Liver (tissue), 9 donors: ENCODE measurements around the gene SLC6A14. TPM values are rescaled to one million over a fixed set of nuclear protein-coding genes. Genes with fewer than 3 reads are reported as not detected.
A peak's percentile ranks its signal among the peaks of the same experiment; 100 is the strongest.

Experiments
- DNase-seq: peaks from one replicate; pipeline ENCODE4 v3.0.0-alpha.2; 2017; ENCODE audit warnings: low spot score
- H3K27ac ChIP-seq, 2 donors: one replicate each; pipeline ENCODE4 v1.7.0; 2013; ENCODE audit warnings: inconsistent platforms in 2 of 2, low read length in 2 of 2, control low read depth in 1 of 2, low read depth in 1 of 2, mild to moderate bottlenecking in 1 of 2
- H3K27me3 ChIP-seq, 4 donors: one replicate each; pipeline versions ENCODE4 v1.6.1 to v1.7.0; 2013; ENCODE audit warnings: low read length in 3 of 4, inconsistent platforms in 1 of 4, mild to moderate bottlenecking in 1 of 4, moderate library complexity in 1 of 4; ENCODE audit not compliant: control insufficient read depth in 4 of 4, insufficient read depth in 4 of 4
- H3K36me3 ChIP-seq, 4 donors: one replicate each; pipeline versions ENCODE4 v1.6.1 to v1.7.0; 2013; ENCODE audit warnings: low read length in 3 of 4, mild to moderate bottlenecking in 3 of 4, low read depth in 1 of 4, moderate library complexity in 1 of 4; ENCODE audit not compliant: control insufficient read depth in 4 of 4, insufficient read depth in 3 of 4
- H3K4me1 ChIP-seq, 4 donors: one replicate each; pipeline versions ENCODE4 v1.6.1 to v1.7.0; 2013; ENCODE audit warnings: low read length in 3 of 4, mild to moderate bottlenecking in 3 of 4, moderate library complexity in 1 of 4; ENCODE audit not compliant: control insufficient read depth in 4 of 4, insufficient read depth in 4 of 4
- H3K4me3 ChIP-seq, 3 donors: one replicate each; pipeline versions ENCODE4 v1.6.1 to v1.7.0; 2013; ENCODE audit warnings: low read length in 3 of 3, control low read depth in 1 of 3, low read depth in 1 of 3, mild to moderate bottlenecking in 1 of 3
- H3K9ac ChIP-seq, 2 donors: one replicate each; pipeline ENCODE4 v1.7.0; 2013; ENCODE audit warnings: low read length in 2 of 2, mild to moderate bottlenecking in 2 of 2, moderate library complexity in 2 of 2, control low read depth in 1 of 2, low read depth in 1 of 2
- H3K9me3 ChIP-seq, 4 donors: one replicate each; pipeline versions ENCODE4 v1.6.1 to v1.7.0; 2013; ENCODE audit warnings: low read length in 3 of 4; ENCODE audit not compliant: control insufficient read depth in 4 of 4
- ATF3 ChIP-seq: IDR thresholded peaks from 2 replicates; pipeline ENCODE4 v1.6.1; 2016; ENCODE audit warnings: antibody characterized with exemption
- CTCF ChIP-seq: fragments of 150-350 bp; IDR thresholded peaks from 2 replicates; pipeline ENCODE4 v1.5.1; 2017; ENCODE audit warnings: improper control_type of control experiment, low read depth, low read length; ENCODE audit not compliant: missing input control
- EGR1 ChIP-seq, 2 donors: IDR thresholded peaks; 2 replicates each; pipeline ENCODE4 v1.6.1; 2016 to 2018; ENCODE audit warnings: antibody characterized with exemption in 2 of 2, low read depth in 2 of 2
- FOXA1 ChIP-seq: IDR thresholded peaks from 2 replicates; pipeline ENCODE4 v1.6.1; 2016; ENCODE audit warnings: antibody characterized with exemption
- FOXA2 ChIP-seq: IDR thresholded peaks from 2 replicates; pipeline ENCODE4 v1.6.1; 2016; ENCODE audit warnings: antibody characterized with exemption
- GABPA ChIP-seq, 2 donors: IDR thresholded peaks in 1 of 2; conservative IDR thresholded peaks in 1 of 2; 2 replicates each; pipeline ENCODE4 v1.6.1; 2016; ENCODE audit warnings: antibody characterized with exemption in 2 of 2, mild to moderate bottlenecking in 1 of 2, moderate library complexity in 1 of 2
- HNF4G ChIP-seq: IDR thresholded peaks from 2 replicates; pipeline ENCODE4 v1.6.1; 2016; ENCODE audit warnings: antibody characterized with exemption
- JUND ChIP-seq, 2 donors: IDR thresholded peaks; 2 replicates each; pipeline ENCODE4 v1.6.1; 2016; ENCODE audit warnings: antibody characterized with exemption in 2 of 2
- MAX ChIP-seq: IDR thresholded peaks from 2 replicates; pipeline ENCODE4 v1.6.1; 2016; ENCODE audit warnings: antibody characterized with exemption
- NR2F2 ChIP-seq: IDR thresholded peaks from 2 replicates; pipeline ENCODE4 v1.6.1; 2016; ENCODE audit warnings: antibody characterized with exemption
- RAD21 ChIP-seq, 2 donors: IDR thresholded peaks; 2 replicates each; pipeline ENCODE4 v1.6.1; 2016; ENCODE audit warnings: antibody characterized with exemption in 2 of 2, mild to moderate bottlenecking in 2 of 2
- REST ChIP-seq: IDR thresholded peaks from 2 replicates; pipeline ENCODE4 v1.6.1; 2016; ENCODE audit warnings: antibody characterized with exemption, mild to moderate bottlenecking
- RXRA ChIP-seq, 2 donors: IDR thresholded peaks; 2 replicates each; pipeline ENCODE4 v1.6.1; 2017 to 2018; ENCODE audit warnings: antibody characterized with exemption in 2 of 2, mild to moderate bottlenecking in 1 of 2
- SP1 ChIP-seq: IDR thresholded peaks from 2 replicates; pipeline ENCODE4 v1.6.1; 2018; ENCODE audit warnings: antibody characterized with exemption, mild to moderate bottlenecking
- TAF1 ChIP-seq: conservative IDR thresholded peaks from 2 replicates; pipeline ENCODE4 v1.6.1; 2016; ENCODE audit warnings: antibody characterized with exemption, mild to moderate bottlenecking
- YY1 ChIP-seq: IDR thresholded peaks from 2 replicates; pipeline ENCODE4 v1.6.1; 2016; ENCODE audit warnings: antibody characterized with exemption, mild to moderate bottlenecking
- ZBTB33 ChIP-seq: IDR thresholded peaks from 2 replicates; pipeline ENCODE4 v1.6.1; 2016; ENCODE audit warnings: antibody characterized with exemption
- WGBS: extraction: QIAGEN DNeasy Blood & Tissue Kit; methylation state at CpG from one replicate; pipeline ENCODE4 v1.1.7; 2013; 5-methylcytosine and 5-hydroxymethylcytosine counted together
- polyA plus RNA-seq, 2 donors: library from polyadenylated mRNA; stranded (reverse) in 1 of 2; unstranded in 1 of 2; fragments of 200-250 nt in 1 of 2; fragments of >200 nt in 1 of 2; fragmentation: Nextera tagmentation in 1 of 2; extraction: Ambion mirVana in 1 of 2; gene quantifications; one replicate each; pipeline versions ENCODE4 v1.2.1 to v1.2.3, GENCODE V29; 2013 to 2015
- total RNA-seq, 2 donors: library from RNA; depleted of rRNA; stranded (reverse); fragments of >200 nt; gene quantifications; one replicate each; pipeline ENCODE4 v1.2.3, GENCODE V29; 2014
- donor health status: healthy.
- donor health status: healthy.
- donor health status: healthy.
- donor health status: healthy.
- donor health status: healthy.

The SLC6A14 gene
- total and polyA plus RNA-seq, 4 donors = 0.33 TPM; not detected in 3

GRCh38 chrX:116462822-116463221 is 26.4 kb downstream of the SLC6A14 start, which contains the start of gene CT83 (continued):
- no peak for TF ChIP-seq JUND (IDR thresholded peaks at IDR 0.05)
- no peak for TF ChIP-seq YY1
- TF ChIP-seq HNF4G = no peak
- TF ChIP-seq FOXA2 = no peak
- no peak for TF ChIP-seq RXRA (IDR thresholded peaks at IDR 0.05)
- TF ChIP-seq ATF3 = no peak
- no peak for TF ChIP-seq TAF1
- TF ChIP-seq RAD21 (IDR thresholded peaks at IDR 0.05) = no peak
- TF ChIP-seq SP1 = no peak
- TF ChIP-seq NR2F2 = no peak

GRCh38 chrX:116480059-116480458 is 43.7 kb downstream of the SLC6A14 start:
- DNase-seq = no peak
- no peaks in the 10 kb centered on the region for H3K36me3 ChIP-seq
- no peak overlapping the region for H3K9ac ChIP-seq
- no peaks in the 10 kb centered on the region for H3K4me1 ChIP-seq
- 84% methylated on average over 2 of the region's 2 CpGs for WGBS
- no peak overlapping the region for H3K4me3 ChIP-seq
- no peaks in the 10 kb centered on the region for H3K9me3 ChIP-seq
- H3K27me3 ChIP-seq = peaks cover 0 to 2% (median 0%) of the 10 kb centered on the region in 4 donors
- TF ChIP-seq REST (no peak), GABPA (IDR thresholded peaks at IDR 0.05 in 1 of 2, conservative IDR thresholded peaks at IDR 0.05 in 1 of 2) (no peak), JUND (IDR thresholded peaks at IDR 0.05) (no peak), ATF3 (no peak), YY1 (no peak), SP1 (no peak), RXRA (IDR thresholded peaks at IDR 0.05) (no peak), RAD21 (IDR thresholded peaks at IDR 0.05) (no peak), FOXA2 (no peak), TAF1 (no peak)
- no peak overlapping the region for H3K27ac ChIP-seq

GRCh38 chrX:116490104-116490503 is 53.7 kb downstream of the SLC6A14 start:
- Histone ChIP-seq H3K9ac (no peak overlapping the region), H3K4me3 (no peak overlapping the region), H3K36me3 (no peaks in the 10 kb centered on the region), H3K27ac (no peak overlapping the region), H3K27me3 (no peaks in the 10 kb centered on the region), H3K4me1 (no peaks in the 10 kb centered on the region), H3K9me3 (no peaks in the 10 kb centered on the region)
- TF ChIP-seq JUND (IDR thresholded peaks at IDR 0.05) = no peak
- peak; percentile 49 to 65 for TF ChIP-seq RAD21 (IDR thresholded peaks at IDR 0.05)
- peak; percentile 20 for TF ChIP-seq CTCF
- no peak for TF ChIP-seq NR2F2
- no peak for TF ChIP-seq EGR1 (IDR thresholded peaks at IDR 0.05; ENCODE audit: low read depth in 2 of 2)
- TF ChIP-seq TAF1 = no peak
- TF ChIP-seq ZBTB33 = no peak
- TF ChIP-seq MAX = no peak
- no peak for TF ChIP-seq FOXA1
- no peak for DNase-seq
